Neural crest cell (in vitro differentiated cells): ENCODE measurements around the gene COX14. TPM values are rescaled to one million over a fixed set of nuclear protein-coding genes. Genes with fewer than 3 reads are reported as not detected.
A peak's percentile ranks its signal among the peaks of the same experiment; 100 is the strongest.

ENCODE experiments used
- DNase-seq: peaks from one replicate; pipeline ENCODE4 v3.0.0; 2021; ENCODE audit warnings: low read depth, mixed read lengths, low spot score
- H3K27ac Mint-ChIP-seq: one replicate; pipeline ENCODE4 v1.8.0; 2021; ENCODE audit warnings: mild to moderate bottlenecking, mixed read lengths; ENCODE audit not compliant: unreplicated experiment
- H3K27me3 Mint-ChIP-seq: 2 replicates; pipeline ENCODE4 v1.8.0; 2021; ENCODE audit warnings: low read depth, mild to moderate bottlenecking, mixed read lengths
- H3K36me3 Mint-ChIP-seq: 2 replicates; pipeline ENCODE4 v1.8.0; 2021; ENCODE audit warnings: low read depth, mild to moderate bottlenecking, mixed read lengths
- H3K4me1 Mint-ChIP-seq: 2 replicates; pipeline ENCODE4 v1.8.0; 2021; ENCODE audit warnings: mixed read lengths
- H3K4me3 Mint-ChIP-seq: one replicate; pipeline ENCODE4 v1.8.0; 2021; ENCODE audit warnings: mild to moderate bottlenecking, mixed read lengths
- H3K9me3 Mint-ChIP-seq: 2 replicates; pipeline ENCODE4 v1.8.0; 2021; ENCODE audit warnings: mixed read lengths
- CTCF ChIP-seq: fragments of 200-600 bp; sonication (generic); conservative IDR thresholded peaks from 2 replicates; pipeline ENCODE4 v1.5.0; 2021; ENCODE audit warnings: antibody characterized with exemption, mild to moderate bottlenecking
- long read RNA-seq: library from polyadenylated mRNA; unstranded; transcript quantifications from one replicate; pipeline ENCODE4 v2.0.0, GENCODE V29; 2020
- total RNA-seq: library from RNA; stranded (reverse); gene quantifications from 2 replicates; pipeline ENCODE4 v1.2.1, GENCODE V29; 2021

Gene COX14
- 22.4 and 23.3 TPM in 2 replicates for total RNA-seq
- long read RNA-seq, partial matches to known transcripts = 1 of 6 reads
- long read RNA-seq, other reads (novel, unspliced or antisense) = 0 of 6 reads

- TF ChIP-seq CTCF = peak; percentile 90
- H3K9me3 Mint-ChIP-seq = no peaks in the 10 kb centered on the region
- no peaks in the 10 kb centered on the region for H3K36me3 Mint-ChIP-seq
- peak within 1 kb of the TSS; percentile 96 for H3K27ac Mint-ChIP-seq
- H3K27me3 Mint-ChIP-seq = no peaks in the 10 kb centered on the region
- peaks cover 30% of the 10 kb centered on the region for H3K4me1 Mint-ChIP-seq
- H3K4me3 Mint-ChIP-seq = peak within 1 kb of the TSS; percentile 97
- DNase-seq = peak; percentile 99
These were observed at the start of gene COX14 for GRCh38 chr12:50111693-50112455. TSS of gene COX14 (plus strand) at chr12:50112236. CDS start at chr12:50120044, 7,808 bp downstream.

- Mint-ChIP-seq H3K27me3 (peaks cover 3% of the 10 kb centered on the region), H3K27ac (peak overlapping the region; percentile 24), H3K4me1 (no peaks in the 10 kb centered on the region), H3K36me3 (no peaks in the 10 kb centered on the region), H3K4me3 (no peak overlapping the region), H3K9me3 (no peaks in the 10 kb centered on the region)
- no peak for DNase-seq
- no peak for TF ChIP-seq CTCF
These were observed 49.1 kb upstream of the COX14 start for GRCh38 chr12:50062728-50063460.

GRCh38 chr12:50065726-50066310 lies 46.2 kb upstream of the COX14 start:
- H3K36me3 Mint-ChIP-seq = no peaks in the 10 kb centered on the region
- H3K4me3 Mint-ChIP-seq = no peak overlapping the region
- H3K27me3 Mint-ChIP-seq = no peaks in the 10 kb centered on the region
- H3K4me1 Mint-ChIP-seq = peaks cover 10% of the 10 kb centered on the region
- H3K9me3 Mint-ChIP-seq = no peaks in the 10 kb centered on the region
- no peak for DNase-seq
- no peak overlapping the region for H3K27ac Mint-ChIP-seq
- TF ChIP-seq CTCF = no peak

- no peak for TF ChIP-seq CTCF
- no peak overlapping the region for H3K4me3 Mint-ChIP-seq
- H3K27me3 Mint-ChIP-seq = no peaks in the 10 kb centered on the region
- peaks cover 11% of the 10 kb centered on the region for H3K4me1 Mint-ChIP-seq
- H3K36me3 Mint-ChIP-seq = no peaks in the 10 kb centered on the region
- no peak overlapping the region for H3K27ac Mint-ChIP-seq
- H3K9me3 Mint-ChIP-seq = no peaks in the 10 kb centered on the region
- DNase-seq = no peak
These were observed 45.6 kb upstream of the COX14 start for GRCh38 chr12:50066402-50066801.

GRCh38 chr12:50069069-50069468 lies 43.0 kb upstream of the COX14 start:
- no peaks in the 10 kb centered on the region for H3K36me3 Mint-ChIP-seq
- H3K27me3 Mint-ChIP-seq = no peaks in the 10 kb centered on the region

More at GRCh38 chr12:50069069-50069468, 43.0 kb upstream of the COX14 start:
- no peak overlapping the region for H3K4me3 Mint-ChIP-seq
- no peak overlapping the region for H3K27ac Mint-ChIP-seq
- no peak for TF ChIP-seq CTCF
- DNase-seq = no peak
- peaks cover 11% of the 10 kb centered on the region for H3K4me1 Mint-ChIP-seq
- H3K9me3 Mint-ChIP-seq = no peaks in the 10 kb centered on the region
